H1 (cell line): Measurements from ENCODE around the gene TUG1. TPM values are rescaled to one million over a fixed set of nuclear protein-coding genes. Genes with fewer than 3 reads are reported as not detected.

Experiments
- CTCF ChIA-PET: fragments of 300-600 bp; sonication (Branson Sonifier 250); formaldehyde crosslinking; loops from one replicate; lab custom pipeline; 2021; ENCODE audit not compliant: partially characterized antibody; lab: Charles Lee
- POLR2A ChIA-PET: fragments of 300-600 bp; sonication (Branson Sonifier 250); formaldehyde crosslinking; loops from one replicate; lab custom pipeline; 2021; ENCODE audit warnings: inconsistent platforms; ENCODE audit not compliant: partially characterized antibody; lab: Charles Lee
- DNase-seq, 2 experiments: peaks; one replicate each; pipeline versions ENCODE4 v3.0.0 to v3.0.0-alpha.2; 2010 to 2022; ENCODE audit warnings: low spot score in 2 of 2, low read depth in 1 of 2, mixed read lengths in 1 of 2
- FAIRE-seq: peaks from 2 replicates; lab custom pipeline; 2011; peaks lifted over from hg19 to GRCh38; lab: Jason Lieb, UNC
- H2AFZ ChIP-seq: 2 replicates; pipeline ENCODE4 v1.8.1; 2012; ENCODE audit warnings: low read length, inconsistent platforms
- H2AK5ac ChIP-seq: 2 replicates; pipeline ENCODE4 v1.6.1; 2013; ENCODE audit warnings: low read depth, low read length
- H2BK120ac ChIP-seq: replicated peaks from 2 replicates; pipeline ENCODE3; 2013; ENCODE audit warnings: low read depth, low read length, inconsistent platforms
- H2BK12ac ChIP-seq: 2 replicates; pipeline ENCODE4 v1.6.1; 2013; ENCODE audit warnings: low read depth, low read length
- H2BK15ac ChIP-seq: 2 replicates; pipeline ENCODE4 v1.6.1; 2013; ENCODE audit warnings: low read length
- H2BK20ac ChIP-seq: 2 replicates; pipeline ENCODE4 v1.6.1; 2013; ENCODE audit warnings: low read length
- H2BK5ac ChIP-seq: 2 replicates; pipeline ENCODE4 v1.6.1; 2013; ENCODE audit warnings: low read depth, low read length
- H3K14ac ChIP-seq: 2 replicates; pipeline ENCODE4 v1.6.1; 2013; ENCODE audit warnings: inconsistent platforms; ENCODE audit not compliant: insufficient read length
- H3K18ac ChIP-seq: 2 replicates; pipeline ENCODE4 v1.6.1; 2013; ENCODE audit warnings: low read length; ENCODE audit errors: extremely low read depth
- H3K23ac ChIP-seq: 2 replicates; pipeline ENCODE4 v1.6.1; 2013; ENCODE audit warnings: inconsistent platforms; ENCODE audit not compliant: insufficient read length
- H3K23me2 ChIP-seq: 2 replicates; pipeline ENCODE4 v1.6.1; 2013; ENCODE audit warnings: low read depth, low read length
- H3K27ac ChIP-seq: 2 replicates; pipeline ENCODE4 v1.6.1; 2011; ENCODE audit warnings: low read depth, low read length, inconsistent platforms
- H3K27me3 ChIP-seq, 4 experiments: replicated peaks in 1 of 4; 1 replicate in 1 of 4; 2 replicates in 3 of 4; pipeline versions ENCODE4 v1.6.1 to v1.8.1; 2011 to 2013; ENCODE audit warnings: low read length in 3 of 4, mild to moderate bottlenecking in 3 of 4, inconsistent platforms in 2 of 4, mixed read lengths in 2 of 4, moderate library complexity in 1 of 4; ENCODE audit not compliant: control insufficient read depth in 3 of 4, insufficient read depth in 3 of 4; ENCODE audit errors: extremely low read depth in 1 of 4
- H3K36me3 ChIP-seq, 4 experiments: 2 replicates each; pipeline versions ENCODE4 v1.6.1 to v1.8.1; 2011 to 2013; ENCODE audit warnings: mild to moderate bottlenecking in 4 of 4, low read length in 3 of 4, moderate library complexity in 2 of 4, control low read depth in 1 of 4, inconsistent platforms in 1 of 4; ENCODE audit not compliant: insufficient read depth in 4 of 4, control insufficient read depth in 2 of 4
- H3K4ac ChIP-seq: replicated peaks from 2 replicates; pipeline ENCODE3; 2013; ENCODE audit warnings: low read length, low read depth, mixed read lengths, inconsistent platforms; ENCODE audit not compliant: insufficient read length
- H3K4me1 ChIP-seq, 4 experiments: replicated peaks in 1 of 4; 1 replicate in 1 of 4; 2 replicates in 3 of 4; pipeline versions ENCODE4 v1.6.1 to v1.8.1; 2011 to 2013; ENCODE audit warnings: low read length in 3 of 4, inconsistent platforms in 2 of 4, mixed read lengths in 1 of 4; ENCODE audit not compliant: insufficient read depth in 4 of 4, control insufficient read depth in 3 of 4
- H3K4me2 ChIP-seq, 2 experiments: 2 replicates each; pipeline versions ENCODE4 v1.6.1 to v1.8.1; 2011 to 2013; ENCODE audit warnings: low read depth in 2 of 2, low read length in 2 of 2, control low read depth in 1 of 2, inconsistent platforms in 1 of 2, mild to moderate bottlenecking in 1 of 2; ENCODE audit not compliant: insufficient read depth in 1 of 2
- H3K4me3 ChIP-seq, 4 experiments: fragments of 200-600, 300-600 bp in 1 of 4; sonication (generic), shearing (Covaris generic), sonication (Bioruptor Twin) in 1 of 4; 2 replicates each; pipeline versions ENCODE4 v1.5.1 to v1.8.1; 2011 to 2016; ENCODE audit warnings: low read length in 4 of 4, low read depth in 3 of 4, control low read depth in 2 of 4, inconsistent platforms in 2 of 4, mild to moderate bottlenecking in 2 of 4, mixed read lengths in 1 of 4, moderate library complexity in 1 of 4; ENCODE audit not compliant: insufficient read depth in 2 of 4; ENCODE audit errors: extremely low read depth in 1 of 4
- H3K56ac ChIP-seq: replicated peaks from 2 replicates; pipeline ENCODE3; 2013; ENCODE audit warnings: low read depth, mild to moderate bottlenecking, mixed read lengths, low read length, inconsistent platforms; ENCODE audit not compliant: insufficient read length
- H3K79me1 ChIP-seq: 2 replicates; pipeline ENCODE4 v1.6.1; 2013; ENCODE audit warnings: low read depth, low read length, control low read depth
- H3K79me2 ChIP-seq, 2 experiments: 2 replicates each; pipeline versions ENCODE4 v1.6.1 to v1.8.1; 2012 to 2013; ENCODE audit warnings: low read length in 2 of 2, mild to moderate bottlenecking in 2 of 2, inconsistent platforms in 1 of 2; ENCODE audit not compliant: insufficient read depth in 2 of 2, control insufficient read depth in 1 of 2
- H3K9ac ChIP-seq, 4 experiments: replicated peaks in 1 of 4; 1 replicate in 1 of 4; 2 replicates in 3 of 4; pipeline versions ENCODE4 v1.6.1 to v1.8.1; 2011 to 2013; ENCODE audit warnings: low read depth in 3 of 4, low read length in 3 of 4, control low read depth in 2 of 4, mild to moderate bottlenecking in 2 of 4, moderate library complexity in 2 of 4, inconsistent platforms in 1 of 4; ENCODE audit errors: extremely low read depth in 1 of 4
- H3K9me3 ChIP-seq, 2 experiments: 2 replicates each; pipeline versions ENCODE4 v1.6.1 to v1.8.1; 2012 to 2013; ENCODE audit warnings: mild to moderate bottlenecking in 2 of 2, moderate library complexity in 2 of 2, control low read depth in 1 of 2, inconsistent platforms in 1 of 2, low read depth in 1 of 2, low read length in 1 of 2, mixed read lengths in 1 of 2; ENCODE audit not compliant: insufficient read depth in 2 of 2
- H4K20me1 ChIP-seq, 2 experiments: replicated peaks in 1 of 2; 2 replicates each; pipeline versions ENCODE3 to v1.8.1; 2011 to 2013; ENCODE audit warnings: inconsistent platforms in 2 of 2, low read length in 2 of 2, mild to moderate bottlenecking in 1 of 2; ENCODE audit not compliant: insufficient read depth in 2 of 2, control insufficient read depth in 1 of 2
- H4K5ac ChIP-seq: 2 replicates; pipeline ENCODE4 v1.6.1; 2013; ENCODE audit warnings: low read length, low read depth, mixed read lengths, inconsistent platforms; ENCODE audit not compliant: insufficient read length
- H4K8ac ChIP-seq: 2 replicates; pipeline ENCODE4 v1.8.0; 2013; ENCODE audit warnings: mild to moderate bottlenecking, moderate library complexity, low read length, inconsistent platforms; ENCODE audit not compliant: insufficient read depth; ENCODE audit errors: extremely low read depth
- H4K91ac ChIP-seq: replicated peaks from 2 replicates; pipeline ENCODE3; 2013; ENCODE audit warnings: low read length, mixed read lengths, inconsistent platforms; ENCODE audit not compliant: insufficient read length
- HDAC6 ChIP-seq: IDR thresholded peaks from one replicate; pipeline ENCODE4 v1.7.1; 2012; ENCODE audit warnings: low read depth, mild to moderate bottlenecking, inconsistent platforms, low read length, moderate library complexity
- KDM1A ChIP-seq: fragments of 200-600, 300-600 bp; sonication (generic); IDR thresholded peaks from 2 replicates; pipeline ENCODE4 v1.7.1; 2016; ENCODE audit warnings: mild to moderate bottlenecking, low read length, borderline replicate concordance
- POLR2A ChIP-seq, 2 experiments: IDR thresholded peaks; 1 replicate in 1 of 2; 2 replicates in 1 of 2; pipeline ENCODE4 v1.6.1; 2011; ENCODE audit warnings: low read depth in 2 of 2, low read length in 2 of 2, mild to moderate bottlenecking in 2 of 2; ENCODE audit errors: control extremely low read depth in 1 of 2
- TAF7 ChIP-seq: optimal IDR thresholded peaks from 2 replicates; pipeline ENCODE3; 2011; ENCODE audit warnings: low read depth, mild to moderate bottlenecking, inconsistent platforms, low read length, moderate library complexity, borderline replicate concordance
- TBP ChIP-seq: IDR thresholded peaks from 2 replicates; pipeline ENCODE4 v1.6.1; 2011; ENCODE audit warnings: low read depth, low read length, improper control_type of control experiment
- TEAD4 ChIP-seq: IDR thresholded peaks from 2 replicates; pipeline ENCODE4 v1.6.1; 2012; ENCODE audit warnings: low read depth, low read length, inconsistent platforms, mixed read lengths
- USF2 ChIP-seq: IDR thresholded peaks from 2 replicates; pipeline ENCODE4 v1.6.1; 2011; ENCODE audit warnings: low read length, improper control_type of control experiment
- WGBS, 2 experiments: shearing (Covaris generic) in 1 of 2; methylation state at CpG; one replicate each; pipeline versions ENCODE4 v1.1.6 to v1.1.7; 2013 to 2015; ENCODE audit warnings: low lambda C conversion rate in 2 of 2, mixed read lengths in 2 of 2, inconsistent platforms in 1 of 2, low coverage in 1 of 2, missing lambda C conversion rate in 1 of 2; ENCODE audit not compliant: insufficient replicate concordance in 2 of 2, insufficient coverage in 1 of 2, insufficient read length in 1 of 2; ENCODE audit errors: extremely low coverage in 1 of 2, missing lambda C conversion rate in 1 of 2; 5-methylcytosine and 5-hydroxymethylcytosine counted together
- polyA plus RNA-seq, 7 experiments: library from polyadenylated mRNA; depleted of rRNA in 3 of 7; stranded (reverse) in 5 of 7; unstranded in 2 of 7; fragments of >200 nt in 5 of 7; fragments of 200-250 nt in 2 of 7; gene quantifications; 1 replicate in 5 of 7; 2 replicates in 1 of 7; 4 replicates in 1 of 7; pipeline versions ENCODE4 v1.2.1 to v1.2.3, GENCODE V29; 2011 to 2013; ENCODE audit warnings: missing spikeins in 2 of 7, mixed read lengths in 2 of 7
- total RNA-seq: library from RNA; stranded (reverse); fragmentation: NEBNext Ultra II Directional; extraction: Animal tissue kit (Norgen Biotek cat#: 25700); gene quantifications from 2 replicates; pipeline ENCODE4 v1.2.1, GENCODE V29; 2021

The TUG1 gene
- total and polyA plus RNA-seq, 2 of the 8 experiments (the other 6 are each of a cell fraction or from before 2014, with no cell fraction given) = 119 to 129 TPM

DNA sequence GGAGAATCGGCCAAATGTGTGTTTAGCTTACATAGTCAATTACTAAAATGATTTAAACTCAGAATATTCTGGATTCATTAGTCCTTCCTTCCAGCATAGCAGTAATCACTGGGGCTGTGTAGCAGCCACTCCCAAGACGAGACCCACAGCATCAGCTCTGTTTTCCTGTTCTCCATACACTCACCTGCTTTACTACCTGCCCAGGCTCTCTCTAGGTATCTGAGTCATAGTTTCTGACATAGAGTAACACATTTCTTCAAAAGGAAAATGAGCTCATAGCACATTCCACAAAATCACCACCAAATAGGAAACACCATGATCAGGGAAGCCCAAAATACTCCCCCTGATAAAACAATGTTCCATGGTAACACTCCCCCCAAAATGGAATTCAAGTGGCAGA, 23.4 kb upstream of the TUG1 start:
- no peaks in the 10 kb centered on the region for H3K79me2 ChIP-seq
- no peaks in the 10 kb centered on the region for H3K9me3 ChIP-seq
- H2BK15ac ChIP-seq = no peak overlapping the region
- no peaks in the 10 kb centered on the region for H3K4me1 ChIP-seq
- H3K27me3 ChIP-seq = no peaks in the 10 kb centered on the region
- H2AFZ ChIP-seq = no peak overlapping the region
- peaks cover 6 to 20% of the 10 kb centered on the region in 2 experiments for H4K20me1 ChIP-seq
- H2AK5ac ChIP-seq = no peak overlapping the region
- no peak overlapping the region for H4K8ac ChIP-seq
- no peak overlapping the region for H3K18ac ChIP-seq
- H3K9ac ChIP-seq = no peak overlapping the region
- no peak overlapping the region for H3K14ac ChIP-seq
- no peaks in the 10 kb centered on the region for H3K23me2 ChIP-seq
- FAIRE-seq = no peak
- H3K23ac ChIP-seq = no peak overlapping the region
- CTCF ChIA-PET = interaction anchor here (0.7 to 2.6 kb wide), 10 partner anchors 9 to 327 kb away, joined by 3 to 7 read pairs (median 4); no protein-coding TSS in a partner anchor
- no peak overlapping the region for H2BK120ac ChIP-seq
- H3K4me3 ChIP-seq = no peak overlapping the region
- H4K5ac ChIP-seq = no peak overlapping the region
- H3K56ac ChIP-seq = no peak overlapping the region
- H2BK12ac ChIP-seq = no peak overlapping the region
- no peak overlapping the region for H3K27ac ChIP-seq
- no peak overlapping the region for H2BK20ac ChIP-seq
- 97% methylated on average over 2 of the region's 2 CpGs; no CpG with 5 or more reads in 1 of the 2 experiments for WGBS, 2 experiments
- H3K79me1 ChIP-seq = peaks cover 4% of the 10 kb centered on the region; the same call in 1 of the 2 replicates
- POLR2A ChIA-PET = interaction anchor here (0.7 to 2.4 kb wide), 9 partner anchors 8 to 138 kb away, joined by 3 to 12 read pairs (median 4); partner anchors contain the start of genes MORC2 and TUG1
- H3K4me2 ChIP-seq = no peak overlapping the region
- no peak overlapping the region for H4K91ac ChIP-seq
- no peak overlapping the region for H3K4ac ChIP-seq
- TF ChIP-seq KDM1A (no peak), TBP (no peak), TAF7 (no peak), USF2 (no peak), HDAC6 (no peak), POLR2A (IDR thresholded peaks at IDR 0.05; ENCODE audit: control extremely low read depth in 1 of 2, low read depth in 2 of 2, low read length in 2 of 2) (no peak), TEAD4 (no peak)
- TF ChIP-seq, all 59 proteins: peak for 0
- H3K36me3 ChIP-seq = peaks cover 62 to 95% (median 91%) of the 10 kb centered on the region in 4 experiments
- no peak for DNase-seq
- no peak overlapping the region for H2BK5ac ChIP-seq
